GM12878 (cell line): ENCODE results near the gene M1AP.
A peak's percentile ranks its signal among the peaks of the same experiment; 100 is the strongest.

Source experiments
- CREB1 ChIP-seq: IDR thresholded peaks from 2 replicates; pipeline ENCODE4 v1.6.1; 2012; ENCODE audit warnings: low read depth, mild to moderate bottlenecking, inconsistent platforms
- POLR2AphosphoS5 ChIP-seq: IDR thresholded peaks from 2 replicates; pipeline ENCODE4 v1.6.1; 2011; ENCODE audit warnings: mild to moderate bottlenecking, low read length, inconsistent platforms
- SIN3A ChIP-seq: IDR thresholded peaks from 2 replicates; pipeline ENCODE4 v1.6.1; 2012; ENCODE audit warnings: low read depth, low read length, improper control_type of control experiment
- ZNF274 ChIP-seq: IDR thresholded peaks from one replicate; pipeline ENCODE4 v1.8.0; 2011; ENCODE audit not compliant: insufficient read length, insufficient read depth
- TF ChIP-seq, protein P1 (sequence below), 3 experiments: IDR thresholded peaks in 2 of 3; conservative IDR thresholded peaks in 1 of 3; 2 replicates each; pipeline ENCODE4 v1.5.1; 2011; ENCODE audit warnings: low read depth in 3 of 3, low read length in 3 of 3, mild to moderate bottlenecking in 3 of 3, control low read depth in 2 of 3, moderate library complexity in 2 of 3, inconsistent platforms in 1 of 3, mixed read lengths in 1 of 3; ENCODE audit not compliant: control insufficient read depth in 2 of 3, insufficient read depth in 1 of 3; ENCODE audit errors: extremely low read depth in 1 of 3
- TF ChIP-seq, protein P2 (sequence below): IDR thresholded peaks from 2 replicates; pipeline ENCODE4 v1.6.1; 2012; ENCODE audit warnings: low read depth, low read length, improper control_type of control experiment

DNA sequence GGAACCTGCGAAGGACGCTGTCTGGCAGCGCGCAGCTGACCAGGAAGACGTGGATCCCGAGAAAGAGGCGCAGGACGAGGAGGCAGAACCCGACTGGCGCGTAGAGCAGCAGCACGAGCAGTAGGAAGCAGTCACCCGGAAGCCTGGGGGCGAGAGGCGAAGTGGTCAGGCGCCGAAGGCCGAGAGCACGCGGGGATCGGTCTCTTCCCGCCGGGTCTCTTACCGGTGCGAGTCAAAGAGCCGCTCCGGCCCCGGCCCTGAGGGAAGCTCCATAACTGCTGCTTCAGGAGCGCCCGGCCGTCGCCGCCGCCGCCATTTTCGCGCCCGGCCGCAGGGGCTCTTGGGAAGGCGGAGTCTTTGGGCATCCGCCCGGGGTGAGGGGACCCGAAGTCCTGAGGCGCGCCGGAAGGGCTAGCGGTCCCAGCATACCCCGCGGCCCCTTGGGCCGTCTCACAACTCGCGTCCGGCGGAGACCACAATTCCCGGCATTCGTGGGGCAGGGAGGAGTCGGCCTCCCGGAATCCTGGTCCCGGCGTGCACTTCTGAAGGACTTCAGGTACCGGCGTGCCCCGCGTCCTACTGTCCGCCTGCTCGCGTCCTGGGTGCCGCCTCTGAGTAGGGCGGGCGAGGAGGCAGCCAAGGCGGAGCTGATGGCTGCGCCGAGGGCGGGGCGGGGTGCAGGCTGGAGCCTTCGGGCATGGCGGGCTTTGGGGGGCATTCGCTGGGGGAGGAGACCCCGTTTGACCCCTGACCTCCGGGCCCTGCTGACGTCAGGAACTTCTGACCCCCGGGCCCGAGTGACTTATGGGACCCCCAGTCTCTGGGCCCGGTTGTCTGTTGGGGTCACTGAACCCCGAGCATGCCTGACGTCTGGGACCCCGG, 118.5 kb downstream of the M1AP start, which contains the start of the genes AUP1 and HTRA2:
- TF ChIP-seq, protein P1, sequence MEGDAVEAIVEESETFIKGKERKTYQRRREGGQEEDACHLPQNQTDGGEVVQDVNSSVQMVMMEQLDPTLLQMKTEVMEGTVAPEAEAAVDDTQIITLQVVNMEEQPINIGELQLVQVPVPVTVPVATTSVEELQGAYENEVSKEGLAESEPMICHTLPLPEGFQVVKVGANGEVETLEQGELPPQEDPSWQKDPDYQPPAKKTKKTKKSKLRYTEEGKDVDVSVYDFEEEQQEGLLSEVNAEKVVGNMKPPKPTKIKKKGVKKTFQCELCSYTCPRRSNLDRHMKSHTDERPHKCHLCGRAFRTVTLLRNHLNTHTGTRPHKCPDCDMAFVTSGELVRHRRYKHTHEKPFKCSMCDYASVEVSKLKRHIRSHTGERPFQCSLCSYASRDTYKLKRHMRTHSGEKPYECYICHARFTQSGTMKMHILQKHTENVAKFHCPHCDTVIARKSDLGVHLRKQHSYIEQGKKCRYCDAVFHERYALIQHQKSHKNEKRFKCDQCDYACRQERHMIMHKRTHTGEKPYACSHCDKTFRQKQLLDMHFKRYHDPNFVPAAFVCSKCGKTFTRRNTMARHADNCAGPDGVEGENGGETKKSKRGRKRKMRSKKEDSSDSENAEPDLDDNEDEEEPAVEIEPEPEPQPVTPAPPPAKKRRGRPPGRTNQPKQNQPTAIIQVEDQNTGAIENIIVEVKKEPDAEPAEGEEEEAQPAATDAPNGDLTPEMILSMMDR (IDR thresholded peaks at IDR 0.05 in 2 of 3, conservative IDR thresholded peaks at IDR 0.05 in 1 of 3; ENCODE audit: control insufficient read depth in 2 of 3, extremely low read depth in 1 of 3, insufficient read depth in 1 of 3, low read depth in 3 of 3, low read length in 3 of 3): no peak
- TF ChIP-seq ZNF274 (no peak), CREB1 (no peak), SIN3A (no peak), POLR2AphosphoS5 (peak; percentile 86)
- TF ChIP-seq, protein P2, sequence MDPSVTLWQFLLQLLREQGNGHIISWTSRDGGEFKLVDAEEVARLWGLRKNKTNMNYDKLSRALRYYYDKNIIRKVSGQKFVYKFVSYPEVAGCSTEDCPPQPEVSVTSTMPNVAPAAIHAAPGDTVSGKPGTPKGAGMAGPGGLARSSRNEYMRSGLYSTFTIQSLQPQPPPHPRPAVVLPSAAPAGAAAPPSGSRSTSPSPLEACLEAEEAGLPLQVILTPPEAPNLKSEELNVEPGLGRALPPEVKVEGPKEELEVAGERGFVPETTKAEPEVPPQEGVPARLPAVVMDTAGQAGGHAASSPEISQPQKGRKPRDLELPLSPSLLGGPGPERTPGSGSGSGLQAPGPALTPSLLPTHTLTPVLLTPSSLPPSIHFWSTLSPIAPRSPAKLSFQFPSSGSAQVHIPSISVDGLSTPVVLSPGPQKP: peak; percentile 61; the same call in 1 of the 2 replicates
